Measurements from ENCODE around the gene TBCK. TPM values are rescaled to one million over a fixed set of nuclear protein-coding genes. Genes with fewer than 3 reads are reported as not detected.

The TBCK gene
- total and polyA plus RNA-seq, 2 of the 8 experiments (the other 6 are each of a cell fraction or from before 2014, with no cell fraction given): 10.2 to 18.7 TPM

- H3K4ac ChIP-seq (replicated peaks; ENCODE audit: insufficient read length, low read depth, low read length): no peak overlapping the region
- no peaks in the 10 kb centered on the region for H3K4me1 ChIP-seq (replicated peaks in 1 of 4; ENCODE audit: control insufficient read depth in 3 of 4, insufficient read depth in 4 of 4, low read length in 3 of 4)
- H4K20me1 ChIP-seq (replicated peaks in 1 of 2; ENCODE audit: control insufficient read depth in 1 of 2, insufficient read depth in 2 of 2, low read length in 2 of 2): peaks cover 0 to 1% of the 10 kb centered on the region in 2 experiments
- H3K4me2 ChIP-seq (ENCODE audit: insufficient read depth in 1 of 2, low read depth in 2 of 2, low read length in 2 of 2): no peak overlapping the region
- H3K4me3 ChIP-seq (ENCODE audit: extremely low read depth in 1 of 4, insufficient read depth in 2 of 4, low read depth in 3 of 4, low read length in 4 of 4): no peak overlapping the region
- TF ChIP-seq POLR2AphosphoS5 (IDR thresholded peaks at IDR 0.05; ENCODE audit: low read depth, low read length): no peak
- TF ChIP-seq TCF12 (IDR thresholded peaks at IDR 0.05; ENCODE audit: low read depth, low read length): no peak
- no peak for TF ChIP-seq FOSL1 (IDR thresholded peaks at IDR 0.05; ENCODE audit: insufficient read depth, low read depth, low read length)
- TF ChIP-seq CTCF (IDR thresholded peaks at IDR 0.05; ENCODE audit: control extremely low read depth in 1 of 3, insufficient read depth in 1 of 3, low read depth in 1 of 3, low read length in 3 of 3): peak; percentile 11 to 76 (median 56); a peak in 3 of 4 replicates
- TF ChIP-seq TAF7 (optimal IDR thresholded peaks at IDR 0.05; ENCODE audit: borderline replicate concordance, low read depth, low read length): no peak
- TF ChIP-seq RAD21 (IDR thresholded peaks at IDR 0.05 in 1 of 2, conservative IDR thresholded peaks at IDR 0.05 in 1 of 2; ENCODE audit: low read depth in 2 of 2, low read length in 2 of 2): peak; percentile 58 to 71
- no peak for TF ChIP-seq TBP (IDR thresholded peaks at IDR 0.05; ENCODE audit: low read depth, low read length)
- TF ChIP-seq YY1 (IDR thresholded peaks at IDR 0.05; ENCODE audit: low read depth, low read length): 0 out of 2 replicates have a peak, but pooled peaks have one; percentile 11
- no peak for TF ChIP-seq SIN3A (conservative IDR thresholded peaks at IDR 0.05 in 1 of 2, IDR thresholded peaks at IDR 0.05 in 1 of 2; ENCODE audit: low read depth in 1 of 2, low read length in 2 of 2)
- TF ChIP-seq SAP30 (IDR thresholded peaks at IDR 0.05; ENCODE audit: insufficient read depth, insufficient replicate concordance, low read length): no peak
- no peaks in the 10 kb centered on the region for H3K27me3 ChIP-seq (replicated peaks in 1 of 4; ENCODE audit: control insufficient read depth in 3 of 4, extremely low read depth in 1 of 4, insufficient read depth in 3 of 4, low read length in 3 of 4)
- no peak overlapping the region for H2BK20ac ChIP-seq (ENCODE audit: low read length)
- H4K8ac ChIP-seq (ENCODE audit: extremely low read depth, insufficient read depth, low read length): no peak overlapping the region
- no peak overlapping the region for H2AFZ ChIP-seq (ENCODE audit: low read length)
- DNase-seq (ENCODE audit: low read depth in 1 of 2, low spot score in 2 of 2) (peak; percentile 7 to 47), FAIRE-seq (peak; percentile 45)
- ChIA-PET CTCF (ENCODE audit: partially characterized antibody) (interaction anchor here (0.6 to 2.1 kb wide), 17 partner anchors 9 to 570 kb away, joined by 3 to 11 read pairs (median 3); no protein-coding TSS in a partner anchor), POLR2A (ENCODE audit: partially characterized antibody) (no interaction called here)
- no peak overlapping the region for H3K9ac ChIP-seq (replicated peaks in 1 of 4; ENCODE audit: extremely low read depth in 1 of 4, low read depth in 3 of 4, low read length in 3 of 4)
- H3K36me3 ChIP-seq (ENCODE audit: control insufficient read depth in 2 of 4, insufficient read depth in 4 of 4, low read length in 3 of 4): peaks cover 0 to 4% (median 0%) of the 10 kb centered on the region in 4 experiments; a peak in 1 of 8 replicates
- H2AK5ac ChIP-seq (ENCODE audit: low read depth, low read length): no peak overlapping the region
- no peaks in the 10 kb centered on the region for H3K79me2 ChIP-seq (ENCODE audit: control insufficient read depth in 1 of 2, insufficient read depth in 2 of 2, low read length in 2 of 2)
- no peak overlapping the region for H3K27ac ChIP-seq (ENCODE audit: low read depth, low read length)
- no peaks in the 10 kb centered on the region for H3K79me1 ChIP-seq (ENCODE audit: low read depth, low read length)
- H2BK15ac ChIP-seq (ENCODE audit: low read length): no peak overlapping the region
- no peaks in the 10 kb centered on the region for H3K9me3 ChIP-seq (ENCODE audit: insufficient read depth in 2 of 2, low read depth in 1 of 2, low read length in 1 of 2)
- H3K56ac ChIP-seq (replicated peaks; ENCODE audit: insufficient read length, low read depth, low read length): no peak overlapping the region
- H4K91ac ChIP-seq (replicated peaks; ENCODE audit: insufficient read length, low read length): no peak overlapping the region
- no peak overlapping the region for H4K5ac ChIP-seq (ENCODE audit: insufficient read length, low read depth, low read length)
- no peak overlapping the region for H2BK12ac ChIP-seq (ENCODE audit: low read depth, low read length)
- no peak overlapping the region for H2BK120ac ChIP-seq (replicated peaks; ENCODE audit: low read depth, low read length)
- no peak overlapping the region for H3K23ac ChIP-seq (ENCODE audit: insufficient read length)
- no peaks in the 10 kb centered on the region for H3K23me2 ChIP-seq (ENCODE audit: low read depth, low read length)
- H3K14ac ChIP-seq (ENCODE audit: insufficient read length): no peak overlapping the region
- WGBS, 2 experiments (ENCODE audit: extremely low coverage in 1 of 2, insufficient coverage in 1 of 2, insufficient read length in 1 of 2, insufficient replicate concordance in 2 of 2, low coverage in 1 of 2, low lambda C conversion rate in 2 of 2, missing lambda C conversion rate in 1 of 2): 76% methylated on average over 2 of the region's 2 CpGs; no CpG with 5 or more reads in 1 of the 2 experiments
- H3K18ac ChIP-seq (ENCODE audit: extremely low read depth, low read length): no peak overlapping the region
- H2BK5ac ChIP-seq (ENCODE audit: low read depth, low read length): no peak overlapping the region
Measured at GRCh38 chr4:106238820-106239420, 77.1 kb downstream of the TBCK start.
